ENCODE data around the gene AATK.

GRCh38 chr17:81183807-81184206 lies 17.8 kb upstream of the AATK start:
- TF ChIP-seq CTCF (IDR thresholded peaks at IDR 0.05; ENCODE audit: extremely low read depth in 1 of 2, insufficient read depth in 1 of 2, low read depth in 1 of 2, low read length in 2 of 2), result no peak
- TF ChIP-seq POLR2A (IDR thresholded peaks at IDR 0.05; ENCODE audit: low read depth, low read length), result no peak
- TF ChIP-seq POLR2AphosphoS5 (IDR thresholded peaks at IDR 0.05; ENCODE audit: insufficient read depth, low read depth, low read length), result no peak
- TF ChIP-seq, protein P1, sequence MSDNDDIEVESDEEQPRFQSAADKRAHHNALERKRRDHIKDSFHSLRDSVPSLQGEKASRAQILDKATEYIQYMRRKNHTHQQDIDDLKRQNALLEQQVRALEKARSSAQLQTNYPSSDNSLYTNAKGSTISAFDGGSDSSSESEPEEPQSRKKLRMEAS (IDR thresholded peaks at IDR 0.05; ENCODE audit: insufficient read depth, insufficient read length), result no peak

Data from endothelial cell of umbilical vein (primary cell).